Measurements from ENCODE around the gene ZFHX2.
"Not testable (repeated sequence)": the region's sequence is repeated elsewhere in the genome, so short reads cannot be mapped to it uniquely, and the experiment has no call there.

ZFHX2 gene

DNA sequence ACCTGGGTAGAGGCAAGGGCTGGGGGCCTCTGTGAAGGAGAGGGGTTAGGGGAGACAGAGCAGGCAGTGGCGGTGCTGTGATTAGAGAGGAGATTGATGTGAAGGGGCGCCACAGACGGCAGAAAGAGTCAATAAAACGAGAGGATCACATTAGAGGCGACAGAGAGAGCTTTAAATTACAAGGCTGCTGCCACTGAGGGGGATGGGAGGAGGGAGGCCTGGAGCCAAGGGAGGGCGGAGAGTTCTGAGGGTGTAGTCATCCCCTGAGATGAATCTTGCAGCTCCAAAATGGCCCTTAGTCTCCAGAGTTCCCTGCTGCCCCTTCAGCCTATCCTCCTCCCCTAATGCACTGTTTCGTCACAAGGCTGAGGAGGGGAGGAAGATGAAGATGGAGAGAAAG, 12.8 kb downstream of the ZFHX2 start:
- no peak for DNase-seq

DNA sequence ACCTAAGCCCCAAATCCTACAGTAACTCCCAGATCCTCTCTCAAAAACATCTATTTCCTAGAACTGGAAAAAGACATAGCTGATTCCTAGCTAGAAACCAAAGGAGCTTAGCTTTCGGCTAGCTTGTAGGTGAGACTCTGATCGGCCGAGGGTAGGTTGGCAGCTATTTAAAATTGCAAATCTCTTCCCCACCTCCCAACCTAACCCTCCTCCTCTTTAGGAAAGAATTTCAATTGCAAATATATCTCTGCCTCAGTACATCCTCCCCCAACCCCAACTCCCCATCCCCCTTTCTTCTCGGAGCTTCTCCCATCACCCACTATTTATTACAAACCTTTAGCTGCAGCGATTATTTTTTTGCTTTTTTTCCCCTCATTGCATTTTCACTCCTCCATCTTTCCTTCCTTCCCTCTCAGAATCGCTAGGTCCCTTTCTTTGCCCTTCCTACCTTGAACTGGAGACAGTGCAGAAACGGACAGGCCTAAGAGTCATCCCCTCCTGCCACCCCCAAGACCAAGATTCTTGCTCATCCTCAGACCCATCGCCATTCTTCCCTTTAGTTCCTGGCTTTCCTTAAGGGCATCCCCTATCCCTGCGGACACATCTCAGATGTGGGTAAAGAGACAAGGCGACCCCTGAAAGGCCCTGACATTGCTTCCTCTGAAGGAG, 13.4 kb downstream of the ZFHX2 start:
- DNase-seq, result no peak

DNA sequence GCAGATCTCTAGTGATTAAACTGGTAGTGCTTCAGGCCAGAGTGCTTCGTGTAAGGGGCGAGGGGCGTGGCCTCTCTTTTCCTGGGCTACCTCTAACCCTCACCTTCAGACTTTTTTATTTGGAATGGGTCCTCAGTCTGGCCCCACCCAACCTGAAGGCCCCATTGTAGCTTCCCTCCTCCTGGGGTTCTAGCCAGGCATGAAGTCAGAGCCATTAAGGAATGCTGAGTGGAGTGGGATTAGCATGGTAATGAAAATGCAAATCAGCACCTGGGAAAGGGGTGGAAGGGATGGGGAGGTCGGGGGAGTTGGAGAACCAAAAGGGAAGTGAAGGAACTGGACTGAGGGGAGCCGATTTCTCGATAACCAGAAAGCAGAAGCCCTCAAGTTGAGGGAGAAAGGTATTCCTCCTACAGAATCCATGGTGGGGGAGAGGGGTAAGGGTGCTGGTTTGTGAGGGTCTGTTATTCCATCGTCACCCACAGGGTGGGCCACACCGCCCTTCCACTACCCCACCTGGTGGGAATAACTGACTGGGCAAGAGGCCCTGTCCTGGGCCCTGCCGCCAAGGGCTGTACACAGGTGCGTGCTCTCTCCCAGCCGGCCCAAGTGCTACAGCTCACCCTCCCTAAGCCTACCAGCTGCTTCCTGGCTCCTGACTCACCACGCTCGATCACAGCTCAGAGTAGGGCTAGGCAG, 14.1 kb downstream of the ZFHX2 start:
- DNase-seq, result no peak

DNA sequence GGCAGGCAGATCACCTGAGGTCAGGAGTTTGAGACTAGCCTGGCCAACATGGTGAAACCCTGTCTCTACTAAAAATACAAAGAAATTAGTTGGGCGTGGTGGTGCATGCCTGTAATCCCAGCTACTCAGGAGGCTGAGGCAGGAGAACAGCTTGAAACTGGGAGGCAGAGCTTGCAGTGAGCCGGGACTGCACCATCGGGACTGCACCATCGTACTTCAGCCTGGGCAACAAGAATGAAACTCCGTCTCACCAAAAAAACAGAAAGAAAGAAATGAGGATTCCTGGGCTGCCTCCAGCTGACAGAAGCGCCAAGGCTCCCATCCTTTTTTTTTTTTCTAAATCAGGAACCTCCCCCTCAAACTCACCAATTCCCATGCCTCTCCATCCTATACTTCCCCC, 14.7 kb downstream of the ZFHX2 start:
- DNase-seq, result not testable (repeated sequence)

DNA sequence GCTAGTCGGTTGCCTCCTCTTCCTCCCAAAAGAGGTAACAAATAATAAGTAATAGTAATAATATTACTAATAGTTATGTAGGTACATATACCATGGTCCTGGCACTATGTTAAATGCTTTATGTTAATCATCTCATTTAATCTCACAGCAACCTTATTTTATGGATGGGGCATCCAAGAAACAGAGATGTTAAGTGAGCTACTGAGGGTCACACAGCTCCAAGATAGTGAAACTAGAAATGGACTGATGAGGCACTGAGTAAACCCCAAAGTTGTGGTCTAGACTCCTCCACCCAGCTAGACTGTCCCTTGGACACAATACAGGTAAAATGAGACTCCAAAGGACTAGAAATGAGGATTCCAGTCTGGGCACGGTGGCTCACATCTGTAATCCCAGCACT, 15.1 kb downstream of the ZFHX2 start:
- DNase-seq, result no peak

DNA sequence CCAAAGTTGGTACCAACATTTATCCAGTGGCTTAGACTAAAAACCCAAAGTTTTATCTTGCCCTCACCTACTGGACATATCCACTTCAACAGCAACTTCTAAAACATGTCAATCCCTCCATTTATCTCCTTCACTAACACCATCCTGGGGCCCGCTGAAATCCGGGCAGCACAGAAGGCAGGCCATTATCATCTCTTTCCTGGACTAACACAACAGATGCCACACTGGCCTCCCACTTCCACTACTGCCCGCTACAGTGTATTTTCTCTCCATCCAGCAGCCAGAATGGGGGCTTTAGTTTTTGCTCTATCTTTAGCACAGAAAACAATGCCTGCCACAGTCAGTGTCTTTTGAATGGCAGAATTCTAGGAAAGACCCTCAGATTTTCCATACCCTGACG, 15.6 kb downstream of the ZFHX2 start:
- DNase-seq, result no peak

DNA sequence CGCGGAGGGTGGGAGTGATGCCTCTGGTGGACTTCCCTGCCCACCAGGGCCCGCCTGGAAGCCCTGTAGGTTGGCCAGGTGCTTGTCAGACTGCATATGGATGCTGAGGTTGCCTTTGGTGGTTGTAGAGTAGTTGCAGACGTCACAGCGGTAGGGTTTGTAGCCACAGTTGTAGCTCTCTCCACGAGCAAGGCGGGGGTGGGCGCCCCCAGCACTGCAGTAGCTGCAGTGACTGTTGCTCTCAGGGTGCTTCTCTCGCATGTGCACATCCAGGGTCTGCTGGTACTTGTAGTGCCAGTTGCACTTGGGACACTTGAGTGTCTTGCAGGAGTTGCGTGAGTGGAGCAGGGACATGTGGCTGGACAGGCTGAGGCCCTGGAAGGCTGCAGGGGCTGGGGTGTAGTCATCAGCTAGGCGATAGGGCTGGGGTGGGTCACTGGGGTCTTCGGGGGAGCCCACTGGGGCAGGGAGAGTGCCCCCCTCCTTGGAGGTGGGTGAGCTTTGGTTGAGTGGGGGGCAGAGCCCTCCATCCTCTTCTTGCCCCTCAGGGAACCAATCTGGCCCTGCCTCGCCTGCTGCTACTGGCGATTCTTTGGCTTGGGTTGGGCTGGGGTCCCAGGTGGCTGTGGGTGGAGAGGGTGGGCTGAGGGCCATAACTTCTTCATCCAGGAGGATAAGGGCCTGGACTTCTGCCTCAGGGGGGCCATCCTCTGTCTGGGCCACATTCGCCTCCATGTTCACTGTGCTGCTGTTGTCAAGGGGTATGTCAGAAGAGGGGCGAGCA, 17.7 kb downstream of the ZFHX2 start:
- no peak for DNase-seq

DNA sequence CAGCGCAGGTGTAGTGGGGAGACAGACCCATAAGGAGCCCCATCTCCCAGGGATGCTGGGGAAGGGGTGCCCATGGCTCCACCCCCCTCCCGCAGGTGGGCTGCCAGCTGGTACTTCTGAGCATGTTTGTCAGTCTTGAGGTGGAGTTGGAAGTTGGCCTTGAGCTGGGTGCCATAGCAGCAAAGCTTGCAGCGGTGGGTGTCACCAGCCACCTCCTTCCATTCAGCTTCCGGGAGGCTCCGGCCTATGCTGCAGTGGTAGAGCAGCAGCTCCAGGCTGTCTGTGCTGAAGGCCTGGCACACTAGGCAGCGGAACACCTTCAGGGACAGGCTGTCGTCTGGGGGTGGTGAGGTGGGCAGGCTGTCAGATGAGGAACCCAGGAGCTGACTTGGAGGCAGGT, 18.9 kb downstream of the ZFHX2 start:
- DNase-seq, result no peak

DNA sequence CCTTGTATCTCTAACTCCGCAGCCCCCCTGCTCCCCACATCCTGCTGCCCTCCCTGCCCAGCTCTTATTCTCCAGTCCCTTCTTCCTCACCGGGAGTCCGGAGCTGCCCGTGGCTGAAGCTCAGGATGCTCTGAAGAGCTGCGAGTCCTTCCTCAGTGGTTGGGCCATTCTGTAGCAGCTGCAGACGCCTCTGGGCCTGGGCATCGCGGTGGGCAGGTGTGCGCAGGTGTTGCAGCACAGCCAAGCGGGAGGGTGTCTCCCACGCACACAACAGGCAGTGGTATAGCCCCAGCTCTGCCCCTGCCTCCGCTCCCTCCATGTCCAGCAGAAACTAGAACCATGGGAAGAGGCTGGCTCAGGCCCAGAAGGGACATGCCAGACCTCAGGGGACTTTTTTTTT, 20.2 kb downstream of the ZFHX2 start:
- no peak for DNase-seq

DNA sequence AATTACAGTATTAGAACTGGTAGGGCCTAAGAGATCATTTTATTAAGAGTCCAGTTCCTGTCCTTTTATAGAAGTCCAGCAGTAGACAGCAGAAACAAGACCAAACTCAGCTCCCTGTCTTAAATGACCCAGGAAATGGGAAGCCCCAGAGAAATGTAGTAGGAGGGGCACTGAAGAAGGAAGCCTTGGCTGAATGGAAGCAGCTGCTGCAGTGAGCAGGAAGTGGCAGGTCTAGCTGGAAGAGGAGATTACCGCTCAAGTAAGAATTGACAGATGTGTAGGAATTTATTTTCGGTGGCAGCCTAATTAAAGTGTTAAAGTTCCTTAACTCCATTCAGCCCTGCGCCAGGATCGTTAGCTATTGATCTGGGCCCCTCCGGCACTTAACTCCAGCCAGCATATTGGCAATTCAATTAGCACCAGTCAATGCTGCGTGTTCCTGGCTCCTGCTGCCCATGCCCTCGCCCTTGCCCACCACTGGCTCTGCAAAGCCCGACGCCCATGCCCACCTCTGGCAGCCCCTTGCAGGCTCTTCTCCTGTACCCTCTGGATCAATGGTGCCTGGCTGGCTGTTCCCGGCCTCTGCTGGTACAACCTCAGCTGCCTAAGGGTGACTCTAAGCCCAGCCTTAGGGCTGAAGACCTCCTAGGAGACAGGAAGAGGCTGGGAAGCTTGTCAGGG, 21.1 kb downstream of the ZFHX2 start:
- no peak for DNase-seq

DNA sequence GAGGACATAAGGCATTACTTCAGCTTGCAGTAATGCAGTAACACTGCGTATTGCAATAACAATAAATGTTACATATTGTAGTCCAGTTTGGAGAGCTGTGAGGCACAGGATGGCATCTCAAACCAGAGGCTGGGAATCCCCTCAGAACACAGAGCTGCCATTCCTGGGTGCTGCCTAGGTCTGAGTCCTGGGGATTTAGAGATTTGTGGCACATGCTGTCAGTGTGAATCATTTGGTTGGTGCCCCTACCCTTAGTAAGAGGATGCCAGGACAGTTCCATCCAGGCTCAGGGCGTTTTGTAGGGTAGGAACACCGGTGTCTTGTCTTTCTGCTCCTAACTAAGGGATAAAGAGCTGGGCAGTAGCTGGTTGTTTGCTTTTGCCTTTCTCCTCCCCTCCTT, 22.5 kb downstream of the ZFHX2 start:
- no peak for DNase-seq

DNA sequence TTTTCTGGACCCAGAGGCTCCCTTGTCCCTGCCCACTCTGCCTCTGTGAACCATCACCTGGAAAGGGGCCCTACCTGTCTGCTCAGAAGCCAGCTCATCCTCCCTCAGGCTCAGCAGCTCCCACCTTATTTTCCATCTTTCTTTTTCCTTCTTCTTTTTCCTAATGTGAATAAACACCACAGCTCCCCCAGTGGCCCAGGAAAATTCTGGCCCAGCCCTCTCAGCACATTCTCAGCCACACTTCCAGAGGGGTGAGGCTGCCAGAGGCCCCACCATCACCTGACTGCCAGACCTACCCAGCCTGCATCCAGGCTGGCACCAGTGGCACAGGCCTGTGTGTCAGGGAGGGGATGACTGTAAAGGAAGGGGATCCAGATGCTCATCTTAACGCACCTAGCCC, 23.0 kb downstream of the ZFHX2 start:
- no peak for DNase-seq

DNA sequence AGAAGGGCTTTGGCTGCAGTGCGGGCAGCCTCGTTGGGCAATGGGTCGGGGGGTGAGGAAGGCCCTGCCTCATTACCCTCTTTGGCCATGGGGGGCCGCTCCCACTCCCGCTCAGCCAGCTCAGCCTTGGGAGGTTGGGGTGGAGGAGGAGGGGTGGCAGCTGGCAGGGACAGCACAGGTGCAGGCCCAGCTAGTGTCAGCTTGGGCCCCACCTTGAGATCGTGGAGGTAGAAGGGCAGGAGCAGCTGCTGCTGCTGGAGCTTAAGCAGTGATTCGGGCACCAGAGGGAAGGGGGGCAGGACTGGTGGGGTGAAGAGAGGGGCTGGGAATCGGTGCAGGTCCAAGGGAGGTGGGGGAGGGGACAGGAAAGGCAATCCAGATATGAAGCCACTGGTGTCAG, 26.0 kb downstream of the ZFHX2 start:
- no peak for DNase-seq

DNA sequence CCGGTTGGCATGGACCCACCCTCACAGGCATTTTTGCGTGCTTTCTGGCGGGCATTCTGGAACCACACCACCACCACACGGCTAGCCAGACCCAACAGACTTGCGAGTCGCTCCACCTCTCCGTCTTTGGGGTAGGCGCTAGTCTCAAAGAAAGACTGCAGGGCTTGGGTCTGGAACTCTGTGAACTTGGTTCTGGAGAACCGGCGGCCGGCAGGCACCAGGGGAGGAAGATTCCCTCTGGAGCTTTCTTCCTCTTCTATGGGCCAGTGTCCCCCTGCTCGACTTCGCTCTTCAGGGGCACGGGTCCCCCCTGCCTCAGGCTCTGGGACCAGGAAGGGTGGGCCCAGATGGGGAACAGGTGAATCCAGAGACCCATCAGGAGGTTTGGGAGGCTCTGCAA, 26.6 kb downstream of the ZFHX2 start:
- DNase-seq, result no peak

DNA sequence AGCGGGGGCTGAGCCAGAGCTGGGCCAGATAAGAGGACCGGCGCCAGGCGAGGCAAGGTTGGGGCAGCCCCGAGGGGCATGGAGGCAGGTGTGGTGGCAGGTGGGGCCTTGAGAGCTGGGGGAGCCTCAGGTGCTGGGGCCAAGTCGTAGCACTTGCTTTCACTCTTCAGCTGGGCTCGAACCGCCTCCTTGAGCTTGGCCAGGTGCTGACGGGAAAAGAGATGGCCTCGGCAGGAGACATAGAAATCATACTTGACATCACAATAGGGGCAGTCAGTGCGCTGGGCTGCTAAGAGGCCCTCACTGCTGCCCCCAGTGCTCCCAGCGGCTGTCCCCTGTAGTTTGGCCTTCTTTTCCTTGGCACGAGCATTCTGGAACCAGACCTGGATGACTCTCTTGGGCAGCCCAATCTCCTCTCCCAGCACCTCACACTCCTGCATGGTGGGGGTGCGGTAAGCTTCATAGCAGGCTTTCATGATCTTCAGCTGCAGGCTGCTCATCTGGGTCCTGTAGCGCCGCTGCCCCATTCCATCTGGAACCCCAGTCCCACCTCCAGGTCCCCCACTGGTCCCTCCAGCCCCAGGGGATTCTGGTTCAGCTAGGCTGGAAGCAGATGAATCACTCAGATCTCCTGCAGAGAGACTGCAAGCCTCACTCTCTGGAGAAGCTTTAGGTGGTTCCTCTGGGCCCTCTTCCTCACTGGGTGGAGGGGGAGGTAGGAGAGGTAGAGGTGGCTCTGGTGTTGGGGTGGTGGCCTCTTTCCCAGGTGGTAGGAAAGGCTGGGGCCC, 28.1 kb downstream of the ZFHX2 start:
- DNase-seq, result no peak

DNA sequence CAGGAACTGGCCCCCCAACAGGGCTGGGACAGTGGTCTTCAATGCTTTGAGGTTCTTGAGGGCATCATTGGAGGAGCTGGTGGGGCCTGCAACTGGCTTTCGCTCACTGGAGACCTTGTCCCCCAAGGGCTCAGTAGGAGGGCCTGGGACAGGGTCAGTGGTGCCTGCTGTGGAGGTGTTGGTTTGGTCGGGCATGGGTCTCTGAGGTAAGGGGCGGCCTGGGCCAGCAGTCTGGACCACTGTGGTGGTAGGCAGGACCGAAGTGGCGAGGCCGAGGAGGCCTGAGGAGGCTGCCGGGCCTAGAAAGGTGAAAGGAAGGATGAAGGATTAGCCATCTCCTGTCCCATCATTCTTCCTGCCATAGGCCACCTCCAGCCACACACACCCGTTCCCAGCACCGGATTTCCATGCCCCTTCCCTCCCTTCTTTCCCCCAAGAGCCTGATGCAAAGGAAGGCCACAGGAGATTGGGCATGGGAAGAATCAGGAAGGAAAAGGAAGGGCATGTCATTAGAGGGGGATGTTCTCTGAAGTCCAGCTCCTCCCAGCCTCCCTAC, 28.8 kb downstream of the ZFHX2 start:
- DNase-seq, result no peak

DNA sequence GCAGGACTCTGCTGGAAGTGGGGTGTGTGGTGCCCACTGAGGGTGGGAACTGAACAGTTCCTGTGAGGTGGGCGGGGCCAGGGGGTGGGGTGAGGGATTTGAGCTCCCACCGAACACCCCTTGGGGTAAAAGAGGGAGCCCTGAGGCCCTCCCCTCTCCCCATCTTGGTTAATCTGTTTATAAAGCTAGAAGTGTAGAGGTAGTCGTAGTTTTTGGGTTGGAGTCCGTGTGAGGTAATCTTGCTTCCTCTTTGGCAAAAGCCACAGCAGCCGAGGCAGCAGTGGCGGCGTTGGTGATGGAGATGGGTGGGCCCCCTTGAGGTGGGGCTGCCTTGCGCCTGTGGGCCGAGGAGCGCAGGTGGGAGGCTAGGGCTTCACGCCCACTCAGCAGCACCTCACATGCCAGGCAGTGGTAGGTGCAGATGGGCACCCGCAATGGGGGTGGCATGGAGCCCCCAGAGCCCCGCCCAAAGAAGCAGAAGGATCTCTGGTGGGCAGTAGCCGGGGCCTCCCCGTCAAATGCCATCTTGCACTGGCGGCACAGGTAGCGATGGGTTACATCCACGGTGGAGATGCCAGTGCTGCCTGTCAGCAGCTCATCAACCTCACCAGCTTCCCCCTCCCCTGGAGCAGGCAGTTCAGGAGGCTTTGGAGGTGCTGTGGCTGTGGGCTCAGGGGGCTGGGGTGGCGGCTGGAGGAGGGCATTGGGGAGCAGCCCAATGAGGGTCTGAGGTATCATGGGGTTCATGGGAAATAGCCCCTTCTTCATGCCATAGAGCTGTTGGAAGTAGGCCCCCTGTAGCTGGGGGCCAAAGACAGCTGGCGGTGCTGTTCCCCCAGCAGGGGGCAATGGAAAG, 29.6 kb downstream of the ZFHX2 start:
- DNase-seq, result no peak

DNA sequence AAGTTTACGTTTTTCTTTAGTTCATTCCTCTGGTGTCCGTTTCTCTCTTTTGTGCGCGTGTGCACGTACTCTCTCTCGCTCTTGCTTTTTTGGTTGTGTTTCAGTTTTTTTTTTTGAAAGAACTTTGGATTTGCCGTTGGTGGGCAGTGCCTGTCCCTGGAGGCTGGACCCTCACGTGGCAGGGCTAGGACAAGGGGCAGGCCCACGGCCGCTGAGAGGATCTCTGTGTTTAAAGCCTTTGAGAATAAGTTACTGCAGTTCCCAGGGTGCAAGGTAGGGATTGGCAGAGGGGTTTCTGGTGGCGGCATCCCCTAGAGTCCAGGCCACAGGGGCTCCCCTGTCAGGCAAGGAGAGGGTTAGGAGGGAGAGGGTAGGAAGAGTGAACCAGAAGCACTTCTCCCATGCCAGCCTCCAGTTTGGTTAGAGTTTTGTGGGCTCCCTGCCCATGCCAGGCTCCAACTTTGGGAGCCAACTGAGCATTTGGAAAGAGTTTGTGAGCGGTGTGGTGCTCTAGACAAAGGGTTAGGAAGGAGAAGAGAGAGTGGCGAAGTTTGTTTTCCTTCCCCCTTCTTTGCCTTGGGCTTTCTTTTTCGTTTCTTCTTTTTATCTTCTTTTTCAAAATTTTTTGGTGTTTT, 30.5 kb downstream of the ZFHX2 start:
- no peak for DNase-seq

DNA sequence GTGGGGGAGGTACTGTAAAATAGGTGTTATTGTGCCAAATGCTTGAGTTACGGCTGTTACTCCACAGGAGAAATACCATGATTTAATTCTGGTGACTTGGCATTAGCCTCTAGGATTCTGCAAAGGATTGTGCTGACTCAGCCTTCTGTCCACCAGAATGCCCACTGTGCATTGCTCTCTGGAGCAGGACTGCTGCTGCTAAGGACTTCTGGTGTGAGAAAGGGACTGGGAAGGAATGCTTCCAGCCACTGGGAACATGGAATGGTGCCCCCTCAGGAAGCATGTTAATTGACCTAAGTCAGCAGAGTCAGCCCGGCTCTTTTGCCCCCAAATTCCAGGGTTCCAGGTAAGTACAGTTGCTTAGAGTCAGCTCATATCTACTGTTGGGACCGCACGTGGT, 32.9 kb downstream of the ZFHX2 start:
- no peak for DNase-seq

DNA sequence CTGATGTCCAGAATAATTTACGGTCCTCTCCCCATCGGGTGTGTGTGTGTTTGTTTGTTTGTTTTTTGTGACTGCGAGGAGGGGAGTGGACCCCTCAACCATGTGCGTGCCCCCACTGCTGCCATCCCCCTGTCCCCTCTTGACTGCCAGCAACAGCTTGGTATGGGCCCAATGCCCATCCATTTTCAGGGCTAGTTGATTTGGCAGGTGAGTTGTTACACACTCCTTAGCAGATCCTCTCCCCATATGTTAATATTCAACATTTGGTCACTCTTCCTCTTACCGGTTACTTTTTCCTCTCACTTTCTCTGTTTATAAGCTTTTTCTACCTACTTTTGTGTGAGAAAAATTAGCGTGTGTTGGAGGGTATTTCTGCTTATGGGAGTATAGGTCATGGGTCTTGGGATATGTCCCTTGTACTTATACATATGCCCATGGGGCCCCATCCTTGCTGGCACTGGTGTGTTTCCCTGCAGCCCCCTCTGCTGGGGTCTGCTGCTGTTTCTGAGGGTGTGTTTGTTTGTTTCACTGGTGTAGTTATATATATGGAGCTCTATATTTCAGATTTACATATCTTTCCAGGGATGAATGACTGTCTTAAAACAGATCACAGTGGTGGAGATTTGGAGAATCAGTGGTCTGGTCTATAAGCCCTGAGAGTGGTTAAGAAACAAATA, 33.8 kb downstream of the ZFHX2 start:
- DNase-seq, result no peak

DNA sequence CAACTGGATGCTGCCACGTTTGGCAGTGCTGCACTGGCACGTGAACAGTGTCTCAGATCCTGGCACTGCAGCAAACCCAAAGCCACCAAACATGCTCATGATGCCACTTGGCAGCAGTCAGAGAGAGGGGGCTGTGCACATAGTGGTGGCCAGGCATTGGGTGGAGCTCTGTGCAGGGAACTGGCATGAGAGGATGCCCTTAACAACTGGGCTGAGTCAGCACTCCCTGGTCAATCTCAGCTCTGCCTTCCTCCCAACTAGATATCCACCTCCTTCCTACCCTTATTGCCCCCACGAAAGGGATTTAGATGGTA, 37.0 kb downstream of the ZFHX2 start:
- no peak for DNase-seq

All from activated CD4-positive, alpha-beta T cell treated with anti-CD3 and anti-CD28 coated beads for 4 hours (primary cell).